HG03354 (cell line): Measurements from ENCODE around the gene ZNF444.
"Not testable (repeated sequence)": the region's sequence is repeated elsewhere in the genome, so short reads cannot be mapped to it uniquely, and the experiment has no call there.

ENCODE experiments used
- ATAC-seq: cut with Tn5 transposase; IDR thresholded peaks from one replicate; pipeline ENCODE4 v1.9.1; 2021; ENCODE audit warnings: mild to moderate bottlenecking; ENCODE audit not compliant: unreplicated experiment, poor library complexity, severe bottlenecking

The ZNF444 gene

DNA sequence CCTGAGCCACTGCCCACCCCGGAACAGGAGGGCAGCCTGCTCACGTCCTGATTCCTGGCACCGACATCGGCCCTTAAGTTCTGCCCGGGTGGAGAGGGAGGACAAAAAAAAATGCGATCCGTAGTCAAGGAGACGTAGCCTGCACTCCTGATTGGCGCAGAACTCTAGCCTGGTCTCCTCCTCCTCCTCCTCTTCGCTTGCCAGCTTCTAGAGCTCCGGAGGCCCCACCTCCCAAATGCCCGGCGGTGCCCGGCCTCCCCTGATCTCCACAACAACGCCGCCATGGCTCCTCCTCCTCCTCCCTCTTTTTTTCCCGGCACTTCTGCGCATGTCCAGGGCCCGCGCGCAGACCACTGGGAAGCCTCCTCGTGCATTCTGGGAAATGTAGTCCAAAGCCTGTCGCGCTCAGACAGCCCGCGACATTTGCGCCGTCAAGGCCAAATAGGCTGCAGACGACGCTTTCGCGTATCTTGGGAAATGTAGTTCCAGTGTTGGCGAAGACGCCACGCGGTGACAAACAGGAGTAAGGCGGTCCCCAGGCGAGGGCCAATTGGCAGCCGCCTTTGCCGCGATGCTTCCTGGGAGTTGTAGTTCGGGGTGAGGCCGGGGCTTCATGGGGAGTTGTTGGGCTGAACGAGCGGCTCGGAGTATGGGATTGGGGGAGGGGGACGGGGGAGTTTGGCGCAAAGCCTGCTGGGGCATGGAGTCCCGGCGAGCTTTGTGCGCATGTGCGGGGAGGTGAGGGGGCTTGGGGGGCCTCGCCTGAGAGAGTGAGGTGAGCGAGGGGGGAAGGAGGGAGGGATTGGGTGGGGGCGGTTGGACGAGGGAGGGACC lies at the start of gene ZNF444:
Gene ZNF444, plus strand, starts transcription at position 705 of the 834 bp plus-strand sequence. CDS start 5,625 bp downstream, outside the sequence.
- ATAC-seq = peak; percentile 91

DNA sequence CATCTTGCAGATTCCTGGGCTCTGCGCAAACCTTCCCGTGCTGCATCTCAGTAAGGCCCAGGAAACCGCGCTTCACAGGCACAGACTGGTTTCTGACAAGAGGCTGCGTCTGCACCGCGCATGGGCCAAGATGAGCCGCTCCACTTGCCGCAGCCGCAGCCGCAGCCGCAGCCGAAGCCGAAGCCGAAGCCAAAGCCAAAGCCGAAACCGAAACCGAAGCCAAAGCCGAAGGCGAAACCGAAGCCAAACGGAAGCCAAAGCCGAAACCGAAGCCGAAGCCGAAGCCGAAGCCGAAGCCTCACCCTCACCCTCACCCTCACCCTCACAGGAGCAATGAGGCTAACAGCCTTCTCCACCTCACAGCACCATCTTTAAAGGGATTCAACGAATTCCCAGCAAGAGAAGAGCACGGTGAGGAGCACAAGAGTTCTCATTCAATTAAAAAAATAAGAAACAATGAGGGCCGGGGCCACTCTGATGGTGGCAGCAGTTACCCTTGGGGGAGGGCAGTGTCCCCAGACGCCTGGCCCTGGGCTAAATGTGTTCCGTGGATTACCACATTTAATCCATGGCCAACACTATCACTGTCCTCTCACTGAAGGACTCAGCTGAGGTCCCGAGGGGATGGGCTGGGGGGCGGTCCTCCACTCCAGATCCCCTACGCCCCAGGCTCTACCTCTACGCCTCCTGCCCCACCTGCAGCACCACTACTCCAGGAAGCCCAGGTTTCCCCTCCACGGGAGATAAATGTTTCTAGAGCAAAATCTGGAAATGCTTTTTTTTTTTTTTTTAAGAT lies 49.1 kb upstream of the ZNF444 start:
- no peak for ATAC-seq

DNA sequence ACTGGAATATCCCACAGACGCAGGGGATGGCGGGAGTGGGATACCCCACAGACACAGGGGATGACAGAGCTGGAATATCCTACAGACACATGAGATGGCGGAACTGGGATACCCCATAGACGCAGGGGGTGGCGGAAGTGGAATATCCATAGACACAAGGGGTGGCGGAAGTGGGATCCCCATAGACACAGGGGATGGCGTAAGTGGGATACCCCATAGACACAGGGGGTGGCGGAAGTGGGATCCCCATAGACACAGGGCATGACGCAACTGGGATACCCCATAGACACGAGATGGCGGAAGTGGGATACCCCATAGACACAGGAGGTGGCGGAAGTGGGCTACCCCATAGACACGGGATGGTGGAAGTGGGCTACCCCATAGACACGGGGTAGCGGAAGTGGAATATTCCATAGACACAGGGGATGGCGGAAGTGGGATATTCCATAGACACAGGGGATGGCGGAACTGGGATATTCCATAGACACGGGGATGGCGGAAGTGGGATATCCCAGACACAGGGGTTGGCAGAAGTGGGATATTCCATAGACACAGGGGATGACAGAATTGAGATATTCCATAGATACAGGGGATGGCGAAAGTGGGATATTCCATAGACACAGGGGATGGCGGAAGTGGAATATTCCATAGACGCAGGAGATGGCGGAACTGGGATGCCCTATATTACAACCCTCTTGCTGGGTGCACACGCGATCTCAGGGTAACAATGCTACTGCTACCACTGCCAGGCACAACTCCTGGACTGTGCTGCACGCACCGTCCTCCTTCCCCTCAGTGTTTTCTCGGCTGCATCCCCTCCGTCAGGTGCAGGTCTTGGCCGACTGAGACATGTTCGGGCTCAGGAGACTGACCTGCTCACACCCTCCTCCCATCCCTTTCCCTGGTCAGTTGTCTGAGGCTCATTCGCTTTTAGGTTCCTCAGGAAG lies 48.1 kb upstream of the ZNF444 start:
- ATAC-seq = no peak

GRCh38 chr19:56094449-56094848 lies 46.6 kb upstream of the ZNF444 start:
- no peak for ATAC-seq

DNA sequence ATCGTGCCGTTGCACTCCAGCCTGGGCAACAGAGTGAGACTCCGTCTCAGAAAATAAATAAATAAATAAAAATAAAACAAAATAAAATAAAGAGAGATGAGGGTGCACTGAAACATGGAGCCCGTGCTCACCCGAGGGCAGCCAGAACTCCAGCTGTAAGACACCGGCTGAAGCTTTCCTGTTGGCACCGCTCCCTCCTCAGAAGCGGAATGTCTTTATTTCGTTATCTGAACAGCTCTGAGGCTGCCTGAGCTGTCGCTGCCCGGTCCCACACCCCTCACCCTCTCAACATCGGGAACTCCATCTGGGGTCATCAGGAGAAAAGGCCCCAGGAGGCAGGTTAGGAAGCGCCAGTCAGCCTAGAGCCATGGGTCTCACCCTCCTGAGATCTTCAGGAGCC lies 44.4 kb upstream of the ZNF444 start:
- ATAC-seq = no peak

GRCh38 chr19:56097306-56097705 lies 43.8 kb upstream of the ZNF444 start:
- no peak for ATAC-seq

- ATAC-seq = no peak
Observed at GRCh38 chr19:56097776-56098175, 43.3 kb upstream of the ZNF444 start.

DNA sequence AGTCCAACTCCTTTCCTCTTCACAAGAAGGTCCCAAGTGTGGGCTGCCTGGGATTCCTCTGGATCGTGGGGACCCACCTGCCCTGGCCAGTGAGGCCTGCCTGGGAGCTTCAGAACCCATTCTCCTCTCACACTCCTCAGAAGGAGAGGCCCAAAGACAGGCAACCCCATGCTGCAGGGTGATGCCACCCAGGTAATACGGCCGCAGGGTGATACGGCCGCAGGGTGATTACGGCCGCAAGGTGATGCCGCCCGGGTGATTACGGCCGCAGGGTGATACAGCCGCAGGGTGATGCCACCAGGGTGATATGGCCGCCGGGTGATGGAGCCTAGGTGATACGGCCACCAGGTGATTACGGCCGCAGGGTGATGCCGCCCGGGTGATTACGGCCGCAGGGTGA lies 42.9 kb upstream of the ZNF444 start:
- not testable (repeated sequence) for ATAC-seq

GRCh38 chr19:56098731-56099568 lies 42.1 kb upstream of the ZNF444 start:
- ATAC-seq = no peak

DNA sequence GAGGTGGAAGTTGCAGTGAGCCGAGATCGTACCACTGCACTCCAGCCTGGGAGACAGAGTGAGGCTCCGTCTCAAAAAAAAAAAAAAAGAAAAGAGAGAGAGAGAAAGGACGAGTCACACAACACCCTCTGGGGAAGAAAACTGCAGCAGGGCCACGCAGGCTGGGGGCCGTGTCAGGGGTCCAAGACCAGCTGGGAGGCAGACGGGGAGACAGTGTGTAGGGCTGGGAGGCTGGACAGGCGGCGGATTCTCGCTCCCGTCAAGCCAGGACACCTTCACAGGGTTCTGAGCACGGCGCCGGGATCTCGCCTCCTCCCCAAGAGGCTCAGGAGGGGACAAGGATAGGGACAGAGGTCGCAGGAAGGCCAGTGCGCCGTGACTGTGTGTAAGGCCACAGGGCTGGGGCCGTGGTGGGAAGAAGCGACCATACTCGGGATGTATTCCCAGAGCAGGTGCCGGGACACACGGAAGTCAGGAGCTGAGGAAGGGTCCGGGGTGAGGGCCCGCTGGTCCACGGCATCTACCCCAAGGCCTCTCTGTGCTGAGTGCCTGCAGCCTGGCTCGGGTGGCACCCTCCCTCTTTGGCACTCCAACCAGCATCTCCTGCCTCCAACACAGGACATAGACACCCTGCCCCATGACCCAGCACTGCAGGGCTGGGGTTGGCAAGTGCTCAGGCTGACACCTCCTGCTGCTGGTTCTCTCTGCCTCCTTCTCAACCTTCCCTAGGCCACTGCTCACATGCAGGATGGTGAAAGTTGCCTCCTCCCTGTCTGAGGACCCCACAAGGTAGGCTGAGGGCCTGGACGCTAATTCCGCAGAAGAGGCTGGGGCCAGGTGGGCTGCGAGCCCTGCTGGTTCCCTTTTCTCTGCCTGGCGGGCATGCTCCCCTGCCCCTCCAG lies 41.2 kb upstream of the ZNF444 start:
- no peak for ATAC-seq

GRCh38 chr19:56101095-56101494 lies 40.0 kb upstream of the ZNF444 start:
- ATAC-seq = no peak

GRCh38 chr19:56101746-56102535 lies 39.1 kb upstream of the ZNF444 start:
- ATAC-seq = no peak

DNA sequence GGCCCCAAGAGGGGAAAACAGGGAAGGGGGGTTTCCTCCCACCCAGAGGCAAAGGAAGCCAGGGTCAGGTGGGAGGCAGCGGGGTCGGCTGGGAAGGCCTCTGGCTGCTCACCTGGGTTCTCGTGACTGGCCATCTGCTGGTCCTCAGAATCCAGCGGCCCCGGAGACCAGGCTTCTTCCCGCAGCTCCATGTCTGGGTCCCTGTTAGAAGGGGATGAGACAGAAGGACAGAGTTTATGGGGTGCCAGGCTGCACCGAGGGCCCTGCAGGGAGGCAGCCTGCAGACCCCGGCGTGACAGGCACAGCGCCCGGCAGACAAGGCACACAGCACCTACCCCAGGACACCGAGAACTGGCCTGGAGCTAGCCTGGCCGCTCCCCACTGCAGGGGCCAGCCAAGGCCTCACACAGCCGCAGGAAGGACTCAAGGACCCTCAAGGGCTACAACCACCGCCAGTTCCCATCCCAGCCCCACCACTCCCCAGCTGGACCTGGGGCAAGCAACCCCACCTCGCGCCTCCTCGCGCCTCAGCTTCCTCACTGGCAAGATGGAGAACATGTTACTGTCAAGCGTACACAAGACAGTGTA lies 38.0 kb upstream of the ZNF444 start:
- no peak for ATAC-seq

DNA sequence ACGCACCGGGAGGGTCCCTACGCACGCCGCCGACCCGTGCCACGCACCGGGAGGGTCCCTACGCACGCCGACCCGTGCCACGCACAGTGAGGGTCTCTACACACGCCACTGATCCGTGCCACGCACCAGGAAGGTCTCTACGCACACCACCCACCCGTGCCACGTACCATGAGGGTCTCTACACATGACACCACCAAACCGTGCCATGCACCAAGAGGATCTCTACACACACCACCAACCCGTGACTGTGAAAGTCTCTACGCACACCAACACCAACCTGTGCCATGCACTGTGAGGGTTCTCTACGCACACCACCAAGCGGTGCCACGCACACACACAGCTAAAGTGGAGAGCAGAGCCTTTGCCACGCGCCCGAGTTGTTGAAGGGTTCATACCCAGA lies 36.7 kb upstream of the ZNF444 start:
- ATAC-seq = no peak

DNA sequence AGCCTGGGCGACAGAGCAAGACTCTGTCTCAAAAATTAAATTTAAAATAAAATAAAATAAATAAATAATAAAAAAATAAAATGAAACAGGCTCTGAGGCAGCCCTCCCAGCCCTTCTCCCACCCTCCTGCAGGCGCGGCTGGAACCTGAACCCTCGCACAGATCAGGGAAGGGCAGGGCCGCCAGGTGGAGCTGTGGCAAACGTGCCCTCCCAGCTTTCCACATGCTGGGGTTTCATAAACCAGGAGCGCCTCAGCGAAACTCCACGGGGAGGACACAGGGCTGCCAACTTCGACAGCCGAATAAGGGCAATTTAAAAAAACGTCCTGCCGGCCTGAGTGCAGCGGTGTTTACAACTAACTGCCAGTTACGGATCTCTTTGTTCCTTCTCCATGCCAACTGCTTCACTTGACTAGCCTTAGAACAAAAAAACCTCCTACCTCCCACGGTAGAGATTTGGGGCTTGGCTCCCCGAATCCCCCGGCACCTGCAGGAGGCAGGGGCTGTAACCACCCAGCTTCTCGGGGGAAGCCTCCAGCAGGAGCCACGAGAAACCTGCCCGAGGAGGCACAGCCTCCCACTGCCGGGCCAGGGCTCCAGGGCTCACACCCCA lies 35.9 kb upstream of the ZNF444 start:
- peak; percentile 45 for ATAC-seq

DNA sequence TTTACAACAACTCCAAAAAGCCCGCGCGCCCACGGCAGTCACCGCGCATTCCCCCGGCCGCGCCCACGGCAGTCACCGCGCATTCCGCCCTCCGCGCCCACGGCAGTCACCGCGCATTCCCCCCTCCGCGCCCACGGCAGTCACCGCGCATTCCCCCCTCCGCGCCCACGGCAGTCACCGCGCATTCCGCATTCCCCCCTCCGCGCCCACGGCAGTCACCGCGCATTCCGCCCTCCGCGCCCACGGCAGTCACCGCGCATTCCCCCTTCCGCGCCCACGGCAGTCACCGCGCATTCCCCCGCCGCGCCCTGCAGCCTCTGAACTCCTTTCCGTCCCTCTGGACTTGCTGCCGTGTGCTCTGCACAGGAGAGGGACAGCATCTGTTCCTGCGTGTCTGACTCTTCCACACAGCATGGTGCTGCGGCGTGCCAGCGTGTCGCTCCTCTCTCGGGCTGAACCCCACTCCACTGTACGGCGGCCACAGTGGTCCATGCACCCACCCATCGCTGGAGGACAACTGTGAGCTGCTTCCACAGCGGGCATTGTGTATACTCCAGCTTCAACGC lies 35.2 kb upstream of the ZNF444 start:
- not testable (repeated sequence) for ATAC-seq
